ENCODE data around the gene MARCHF3. TPM values are rescaled to one million over a fixed set of nuclear protein-coding genes. Genes with fewer than 3 reads are reported as not detected.
"Not testable (repeated sequence)": the region's sequence is repeated elsewhere in the genome, so short reads cannot be mapped to it uniquely, and the experiment has no call there.

The MARCHF3 gene
- total RNA-seq, 4 donors from 2014 or later: 1.7 to 13.9 (median 2.5) TPM

DNA sequence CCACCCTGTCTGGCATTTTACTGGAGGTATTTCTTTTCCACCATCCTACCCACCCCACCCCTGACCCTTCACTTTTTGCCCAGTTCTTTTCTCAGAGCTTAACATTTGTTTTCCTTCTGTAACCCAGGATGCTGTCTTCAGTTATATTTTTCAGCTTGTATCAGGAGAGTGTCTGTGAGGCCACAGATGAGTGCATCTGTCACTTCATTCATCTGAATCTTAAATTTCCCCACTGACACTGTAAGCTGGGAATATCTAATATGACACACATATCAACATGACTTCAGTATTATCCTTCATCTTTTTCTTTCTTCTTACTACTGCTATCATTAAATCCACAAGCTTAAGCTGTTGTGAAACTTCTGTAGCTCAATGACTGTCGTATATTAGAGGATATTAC lies 4.9 kb downstream of the MARCHF3 start:
- H3K27ac ChIP-seq (replicated peaks in 1 of 4): no peak overlapping the region
- no peaks in the 10 kb centered on the region for H3K9me3 ChIP-seq
- no peaks in the 10 kb centered on the region for H3K27me3 ChIP-seq
- H3K4me3 ChIP-seq: no peak overlapping the region
- TF ChIP-seq POLR2AphosphoS5 (IDR thresholded peaks at IDR 0.05) (no peak), POLR2A (IDR thresholded peaks at IDR 0.05; ENCODE audit: low read depth) (no peak), EP300 (IDR thresholded peaks at IDR 0.05) (no peak)
- TF ChIP-seq, protein P1, sequence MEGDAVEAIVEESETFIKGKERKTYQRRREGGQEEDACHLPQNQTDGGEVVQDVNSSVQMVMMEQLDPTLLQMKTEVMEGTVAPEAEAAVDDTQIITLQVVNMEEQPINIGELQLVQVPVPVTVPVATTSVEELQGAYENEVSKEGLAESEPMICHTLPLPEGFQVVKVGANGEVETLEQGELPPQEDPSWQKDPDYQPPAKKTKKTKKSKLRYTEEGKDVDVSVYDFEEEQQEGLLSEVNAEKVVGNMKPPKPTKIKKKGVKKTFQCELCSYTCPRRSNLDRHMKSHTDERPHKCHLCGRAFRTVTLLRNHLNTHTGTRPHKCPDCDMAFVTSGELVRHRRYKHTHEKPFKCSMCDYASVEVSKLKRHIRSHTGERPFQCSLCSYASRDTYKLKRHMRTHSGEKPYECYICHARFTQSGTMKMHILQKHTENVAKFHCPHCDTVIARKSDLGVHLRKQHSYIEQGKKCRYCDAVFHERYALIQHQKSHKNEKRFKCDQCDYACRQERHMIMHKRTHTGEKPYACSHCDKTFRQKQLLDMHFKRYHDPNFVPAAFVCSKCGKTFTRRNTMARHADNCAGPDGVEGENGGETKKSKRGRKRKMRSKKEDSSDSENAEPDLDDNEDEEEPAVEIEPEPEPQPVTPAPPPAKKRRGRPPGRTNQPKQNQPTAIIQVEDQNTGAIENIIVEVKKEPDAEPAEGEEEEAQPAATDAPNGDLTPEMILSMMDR (IDR thresholded peaks at IDR 0.05): no peak
- H3K36me3 ChIP-seq: no peaks in the 10 kb centered on the region
- H3K4me1 ChIP-seq: peaks cover 0 to 12% (median 11%) of the 10 kb centered on the region in 4 donors
- intact Hi-C loops (cut with DNase I): no loop called here
- WGBS: 70% methylated on average over 1 of the region's 1 CpG
- DNase-seq (ENCODE audit: extremely low spot score): no peak

DNA sequence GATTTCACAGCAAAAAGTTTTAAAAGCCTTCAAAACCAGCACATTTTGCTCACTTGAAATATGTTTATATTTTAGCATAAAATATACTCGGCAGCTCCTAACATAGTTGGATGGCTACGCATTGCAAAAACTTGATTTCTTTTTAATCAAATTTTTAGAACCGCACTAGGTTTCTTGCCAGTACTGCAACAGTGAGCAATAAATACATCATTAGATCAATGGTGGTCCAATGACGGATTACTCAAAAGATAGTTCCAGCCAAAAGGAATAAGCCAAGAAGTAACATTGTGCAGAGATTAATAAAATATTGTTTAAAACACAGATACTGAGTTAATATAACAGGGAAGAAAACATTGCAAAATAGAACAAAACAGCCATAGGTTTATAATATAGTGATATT lies 5.5 kb downstream of the MARCHF3 start:
- Histone ChIP-seq H3K27ac (replicated peaks in 1 of 4) (no peak overlapping the region), H3K36me3 (no peaks in the 10 kb centered on the region), H3K4me3 (no peak overlapping the region), H3K27me3 (no peaks in the 10 kb centered on the region), H3K9me3 (no peaks in the 10 kb centered on the region), H3K4me1 (peaks cover 0 to 11% (median 9%) of the 10 kb centered on the region in 4 donors)
- no peak for DNase-seq (ENCODE audit: extremely low spot score)
- intact Hi-C loops (cut with DNase I): no loop called here
- TF ChIP-seq POLR2A (IDR thresholded peaks at IDR 0.05; ENCODE audit: low read depth) (no peak), EP300 (IDR thresholded peaks at IDR 0.05) (no peak), POLR2AphosphoS5 (IDR thresholded peaks at IDR 0.05) (no peak)
- TF ChIP-seq, protein P1 (IDR thresholded peaks at IDR 0.05): no peak
- 63% methylated on average over 4 of the region's 4 CpGs for WGBS

DNA sequence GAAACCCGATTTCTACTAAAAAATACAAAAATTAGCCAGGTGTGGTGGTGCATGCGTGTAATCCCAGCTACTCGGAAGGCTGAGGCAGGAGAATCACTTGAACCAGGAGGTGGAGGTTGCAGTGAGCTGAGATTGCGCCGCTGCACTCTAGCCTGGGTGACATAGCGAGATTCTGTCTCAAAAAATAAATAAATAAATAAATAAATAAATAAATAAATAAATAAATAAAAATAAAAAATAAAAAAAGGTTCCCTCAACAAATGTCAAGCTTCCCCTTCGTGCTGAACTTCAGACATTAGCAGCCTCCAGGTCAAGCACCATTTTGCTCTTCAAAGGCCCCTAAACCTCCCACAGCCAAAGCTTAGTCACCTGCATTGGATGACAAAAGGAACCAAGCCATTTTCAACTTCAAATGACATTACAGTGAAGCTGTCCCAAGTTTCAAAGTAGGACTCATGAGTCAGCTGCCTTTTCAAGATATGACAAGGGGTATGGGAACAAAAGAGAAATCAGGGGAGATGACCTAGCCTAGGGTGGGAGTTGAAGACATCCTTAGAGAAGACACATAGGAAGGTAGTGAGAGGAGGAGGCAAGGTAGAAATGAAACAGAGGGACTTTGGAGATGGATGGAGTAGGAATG lies 6.7 kb downstream of the MARCHF3 start:
- DNase-seq (ENCODE audit: extremely low spot score); H3K27ac ChIP-seq (replicated peaks in 1 of 4); H3K27me3 ChIP-seq; H3K9me3 ChIP-seq; H3K36me3 ChIP-seq; H3K4me3 ChIP-seq; H3K4me1 ChIP-seq; intact Hi-C loops (cut with DNase I): not testable (repeated sequence)
- WGBS: 93% methylated on average over 7 of the region's 7 CpGs

DNA sequence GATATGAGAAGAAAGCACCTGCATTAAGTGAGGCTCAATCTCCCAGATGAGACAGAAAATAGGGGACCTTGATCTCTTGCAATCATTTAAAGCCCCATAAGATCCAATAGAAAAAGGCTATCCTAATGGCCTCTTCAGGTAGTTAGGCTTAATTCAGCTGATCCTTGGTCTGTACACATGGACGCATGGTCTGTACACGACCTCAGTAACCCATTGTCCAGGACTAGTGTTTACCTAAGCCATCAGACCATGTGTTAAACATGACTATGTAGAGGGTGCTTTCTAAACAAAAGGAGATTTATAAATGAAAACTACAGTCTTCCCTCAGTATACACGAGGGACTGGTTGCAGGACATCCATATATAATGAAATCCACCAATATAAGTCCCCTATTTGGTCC lies 7.5 kb downstream of the MARCHF3 start:
- no peak for DNase-seq (ENCODE audit: extremely low spot score)
- TF ChIP-seq EP300 (IDR thresholded peaks at IDR 0.05): no peak
- no peak for TF ChIP-seq POLR2A (IDR thresholded peaks at IDR 0.05; ENCODE audit: low read depth)
- TF ChIP-seq, protein P1 (IDR thresholded peaks at IDR 0.05): no peak
- TF ChIP-seq POLR2AphosphoS5 (IDR thresholded peaks at IDR 0.05): no peak
- intact Hi-C loops (cut with DNase I): no loop called here

DNA sequence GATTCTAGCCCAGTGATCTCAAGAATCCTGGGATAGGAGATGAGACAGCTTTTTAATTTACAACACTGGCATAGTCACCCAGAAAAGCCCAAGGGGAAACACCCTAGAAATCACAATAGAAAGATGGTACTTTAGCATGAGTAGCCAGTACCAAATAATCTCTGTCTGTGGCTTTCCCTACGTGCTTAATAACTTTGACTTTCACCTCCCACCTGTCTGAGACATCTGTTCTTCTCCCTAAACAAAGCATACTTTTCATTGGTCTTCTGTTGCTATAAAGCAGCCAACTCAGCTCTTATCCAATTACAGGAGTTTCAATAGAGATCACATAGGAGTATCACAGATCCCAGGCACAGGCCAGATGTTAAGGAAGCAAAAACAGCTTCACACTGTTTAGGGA lies 10.4 kb downstream of the MARCHF3 start:
- no peaks in the 10 kb centered on the region for H3K9me3 ChIP-seq
- no peak for DNase-seq (ENCODE audit: extremely low spot score)
- no peak overlapping the region for H3K4me3 ChIP-seq
- 60% methylated on average over 1 of the region's 1 CpG for WGBS
- H3K36me3 ChIP-seq: no peaks in the 10 kb centered on the region
- no peak overlapping the region for H3K27ac ChIP-seq (replicated peaks in 1 of 4)
- intact Hi-C loops (cut with DNase I): no loop called here
- H3K27me3 ChIP-seq: no peaks in the 10 kb centered on the region
- TF ChIP-seq, protein P1 (IDR thresholded peaks at IDR 0.05): no peak
- TF ChIP-seq POLR2A (IDR thresholded peaks at IDR 0.05; ENCODE audit: low read depth) (no peak), POLR2AphosphoS5 (IDR thresholded peaks at IDR 0.05) (no peak), EP300 (IDR thresholded peaks at IDR 0.05) (no peak)
- H3K4me1 ChIP-seq: no peaks in the 10 kb centered on the region

More for the DNA sequence above, 7.5 kb downstream of the MARCHF3 start:
- no peaks in the 10 kb centered on the region for H3K36me3 ChIP-seq
- WGBS: 95% methylated on average over 3 of the region's 3 CpGs
- no peak overlapping the region for H3K4me3 ChIP-seq
- no peak overlapping the region for H3K27ac ChIP-seq (replicated peaks in 1 of 4)
- H3K27me3 ChIP-seq: no peaks in the 10 kb centered on the region
- H3K9me3 ChIP-seq: no peaks in the 10 kb centered on the region
- H3K4me1 ChIP-seq: no peaks in the 10 kb centered on the region

DNA sequence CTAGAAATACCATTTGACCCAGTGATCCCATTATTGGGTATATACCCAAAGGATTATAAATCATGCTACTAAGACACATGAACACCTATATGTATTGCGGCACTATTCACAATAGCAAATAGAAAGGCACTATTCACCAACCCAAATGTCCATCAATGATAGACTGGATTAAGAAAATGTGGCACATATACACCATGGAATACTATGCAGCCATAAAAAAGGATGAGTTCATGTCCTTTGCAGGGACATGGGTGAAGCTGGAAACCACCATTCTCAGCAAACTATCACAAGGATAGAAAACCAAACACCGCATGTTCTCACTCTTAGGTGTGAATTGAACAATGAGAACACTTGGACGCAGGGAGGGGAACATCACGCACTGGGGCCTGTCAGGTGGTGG lies 13.6 kb downstream of the MARCHF3 start:
- DNase-seq (ENCODE audit: extremely low spot score); intact Hi-C loops (cut with DNase I); H3K4me3 ChIP-seq; H3K27ac ChIP-seq (replicated peaks in 1 of 4); H3K36me3 ChIP-seq; H3K4me1 ChIP-seq; H3K27me3 ChIP-seq; H3K9me3 ChIP-seq: not testable (repeated sequence)
- 96% methylated on average over 4 of the region's 4 CpGs for WGBS

Data from esophagus muscularis mucosa (tissue), 4 donors.